ENCODE data around the gene MOK.

MOK gene

DNA sequence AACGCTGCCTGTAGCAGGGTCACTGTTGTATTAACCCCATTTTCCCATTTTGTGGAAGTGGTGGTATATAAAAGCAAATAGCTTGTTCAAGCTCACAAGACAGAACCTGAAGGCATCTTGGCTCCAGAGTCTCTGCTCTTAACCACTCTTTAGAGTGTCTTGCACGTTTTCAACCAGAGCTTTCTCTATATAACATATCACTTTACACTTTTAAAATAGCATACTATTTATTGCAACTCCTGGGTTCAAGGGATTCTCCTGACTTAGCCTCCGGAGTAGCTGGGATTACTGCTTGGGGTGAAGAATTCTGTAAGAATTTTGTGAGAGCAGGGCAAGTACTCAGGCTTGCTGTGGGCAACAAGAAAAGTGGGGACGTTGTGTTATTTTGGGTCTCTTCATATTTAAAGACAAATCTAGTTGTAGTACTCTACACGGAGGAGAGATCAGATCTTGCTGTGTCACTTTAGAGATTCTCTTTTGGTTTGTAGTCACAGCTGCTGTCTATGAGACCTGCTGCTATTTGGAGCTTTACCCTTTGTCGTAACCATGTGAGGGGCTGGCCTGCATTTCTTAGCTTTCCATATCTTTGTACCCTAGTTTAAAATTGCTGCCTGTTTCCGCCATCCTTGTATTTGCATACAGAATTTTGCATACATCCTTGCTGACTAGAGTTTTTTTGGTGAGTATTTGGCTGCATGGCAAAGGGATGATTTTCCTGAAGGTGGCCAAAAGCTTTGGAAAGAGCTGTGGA, 124.5 kb downstream of the MOK start:
- peaks cover 61% of the 10 kb centered on the region for H3K4me1 Mint-ChIP-seq
- H3K27ac Mint-ChIP-seq: peak overlapping the region; percentile 54 to 76 (median 74)
- H3K4me3 Mint-ChIP-seq: peak overlapping the region in 1 of 3 experiments; percentile 60
- H3K36me3 Mint-ChIP-seq (ENCODE audit: low read depth): peaks cover 5% of the 10 kb centered on the region
- TF ChIP-seq, protein P1, sequence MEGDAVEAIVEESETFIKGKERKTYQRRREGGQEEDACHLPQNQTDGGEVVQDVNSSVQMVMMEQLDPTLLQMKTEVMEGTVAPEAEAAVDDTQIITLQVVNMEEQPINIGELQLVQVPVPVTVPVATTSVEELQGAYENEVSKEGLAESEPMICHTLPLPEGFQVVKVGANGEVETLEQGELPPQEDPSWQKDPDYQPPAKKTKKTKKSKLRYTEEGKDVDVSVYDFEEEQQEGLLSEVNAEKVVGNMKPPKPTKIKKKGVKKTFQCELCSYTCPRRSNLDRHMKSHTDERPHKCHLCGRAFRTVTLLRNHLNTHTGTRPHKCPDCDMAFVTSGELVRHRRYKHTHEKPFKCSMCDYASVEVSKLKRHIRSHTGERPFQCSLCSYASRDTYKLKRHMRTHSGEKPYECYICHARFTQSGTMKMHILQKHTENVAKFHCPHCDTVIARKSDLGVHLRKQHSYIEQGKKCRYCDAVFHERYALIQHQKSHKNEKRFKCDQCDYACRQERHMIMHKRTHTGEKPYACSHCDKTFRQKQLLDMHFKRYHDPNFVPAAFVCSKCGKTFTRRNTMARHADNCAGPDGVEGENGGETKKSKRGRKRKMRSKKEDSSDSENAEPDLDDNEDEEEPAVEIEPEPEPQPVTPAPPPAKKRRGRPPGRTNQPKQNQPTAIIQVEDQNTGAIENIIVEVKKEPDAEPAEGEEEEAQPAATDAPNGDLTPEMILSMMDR (IDR thresholded peaks at IDR 0.05; ENCODE audit: unreplicated experiment in 3 of 3): no peak
- H3K27me3 Mint-ChIP-seq (ENCODE audit: low read depth): no peaks in the 10 kb centered on the region
- H3K9me3 Mint-ChIP-seq: no peaks in the 10 kb centered on the region

Data from nephron (organoid).